Transverse colon (tissue), 4 donors: ENCODE results near the gene KRTAP4-8. TPM values are rescaled to one million over a fixed set of nuclear protein-coding genes. Genes with fewer than 3 reads are reported as not detected.
"Not testable (repeated sequence)": the region's sequence is repeated elsewhere in the genome, so short reads cannot be mapped to it uniquely, and the experiment has no call there.

Experiments used
- DNase-seq: peaks from one replicate; pipeline ENCODE4 v3.0.0-alpha.2; 2019
- H3K27ac ChIP-seq, 4 donors: fragments of 200-600 bp; sonication (generic); 2 replicates each; pipeline ENCODE4 v1.5.1; 2016 to 2018; ENCODE audit warnings: inconsistent platforms in 4 of 4
- H3K27me3 ChIP-seq: fragments of 200-600 bp; sonication (generic); 2 replicates; pipeline ENCODE4 v1.5.1; 2017; ENCODE audit warnings: inconsistent platforms
- H3K36me3 ChIP-seq, 4 donors: fragments of 200-600 bp; sonication (generic); 2 replicates each; pipeline ENCODE4 v1.5.1; 2017 to 2019; ENCODE audit warnings: inconsistent platforms in 4 of 4
- H3K4me1 ChIP-seq, 4 donors: fragments of 200-600 bp; sonication (generic); 2 replicates each; pipeline ENCODE4 v1.5.1; 2017 to 2020; ENCODE audit warnings: inconsistent platforms in 4 of 4
- H3K4me3 ChIP-seq, 4 donors: fragments of 200-600 bp; sonication (generic); 1 replicate in 1 of 4; 2 replicates in 3 of 4; pipeline versions ENCODE4 v1.5.1 to v1.6.1; 2017 to 2019; ENCODE audit warnings: inconsistent platforms in 4 of 4
- H3K9me3 ChIP-seq, 2 donors: fragments of 200-600 bp; sonication (generic); 2 replicates each; pipeline ENCODE4 v1.5.1; 2017 to 2019; ENCODE audit warnings: inconsistent platforms in 2 of 2
- CTCF ChIP-seq, 5 experiments: fragments of 200-600 bp in 3 of 5; fragments of 450-650 bp in 2 of 5; sonication (generic) in 3 of 5; IDR thresholded peaks; 1 replicate in 2 of 5; 2 replicates in 3 of 5; pipeline ENCODE4 v1.5.1; 2016 to 2017; ENCODE audit warnings: antibody characterized with exemption in 5 of 5, inconsistent platforms in 3 of 5, mild to moderate bottlenecking in 2 of 5, moderate library complexity in 1 of 5
- EP300 ChIP-seq: sonication (generic); formaldehyde crosslinking; IDR thresholded peaks from one replicate; pipeline ENCODE4 v1.6.1; 2017; ENCODE audit warnings: antibody characterized with exemption, low read depth
- POLR2A ChIP-seq: fragments of 450-650 bp; IDR thresholded peaks from one replicate; pipeline ENCODE4 v1.6.1; 2016; ENCODE audit warnings: antibody characterized with exemption, mild to moderate bottlenecking, moderate library complexity
- POLR2AphosphoS5 ChIP-seq, 3 donors: sonication (generic); formaldehyde crosslinking; IDR thresholded peaks; one replicate each; pipeline ENCODE4 v1.6.1; 2016; ENCODE audit warnings: antibody characterized with exemption in 3 of 3
- WGBS, 2 donors: methylation state at CpG; one replicate each; pipeline ENCODE4 v1.1.5; 2018; ENCODE audit warnings: low coverage in 1 of 2; 5-methylcytosine and 5-hydroxymethylcytosine counted together
- in situ Hi-C, 4 donors: fragments of 200-750 bp; cut with MboI; loops; one replicate each; pipeline versions ENCODE4 v1.15.0 to v1.15.1; 2017; ENCODE audit warnings: low sequenced_read_pairs in 3 of 4, low pct_ligation_motif_present in 1 of 4, low pct_unique_long_range_greater_than_20kb in 1 of 4
- intact Hi-C: fragments of 100-400 bp; cut with DNase I; formaldehyde crosslinking; loops from one replicate; pipeline ENCODE4 v1.15.1; 2023; ENCODE audit warnings: low total_unique reads
- total RNA-seq, 4 donors: library from RNA; depleted of rRNA; stranded (reverse); fragments of >200 nt; gene quantifications; one replicate each; pipeline ENCODE4 v1.1.0, GENCODE V29; 2016

KRTAP4-8 gene
- total RNA-seq, 4 donors from 2014 or later, result not detected

DNA sequence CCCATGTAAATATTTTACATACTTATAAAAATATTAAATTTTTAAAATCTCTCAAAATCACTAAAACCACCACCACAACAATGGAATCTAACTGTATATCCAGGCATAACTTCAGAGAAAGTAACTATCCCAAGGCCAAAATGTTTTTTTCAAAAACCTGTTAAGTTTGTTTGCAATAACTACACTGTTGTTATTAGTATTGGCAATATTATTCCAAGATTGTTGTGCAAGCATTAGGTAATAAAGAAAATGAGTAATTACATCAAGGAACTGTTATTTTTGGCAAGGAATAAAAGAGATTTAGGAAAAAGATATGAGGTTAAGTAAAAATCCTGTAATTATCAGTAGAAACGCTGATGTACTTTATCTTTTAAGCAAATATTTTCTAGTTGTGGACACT lies 29.4 kb upstream of the KRTAP4-8 start:
- H3K4me3 ChIP-seq, result no peak overlapping the region
- H3K4me1 ChIP-seq, result no peaks in the 10 kb centered on the region
- no peak for TF ChIP-seq POLR2AphosphoS5 (IDR thresholded peaks at IDR 0.05)
- no peak for TF ChIP-seq POLR2A
- TF ChIP-seq CTCF (IDR thresholded peaks at IDR 0.05), result no peak
- TF ChIP-seq EP300, result no peak
- in situ Hi-C loops, result no loop called here
- intact Hi-C loops, result no loop called here
- H3K36me3 ChIP-seq, result no peaks in the 10 kb centered on the region
- no peak overlapping the region for H3K27ac ChIP-seq
- 54 to 70% methylated on average over 1 of the region's 1 CpG for WGBS, 2 donors
- DNase-seq, result no peak
- peaks cover 12% of the 10 kb centered on the region for H3K27me3 ChIP-seq
- H3K9me3 ChIP-seq, result no peaks in the 10 kb centered on the region

GRCh38 chr17:41126412-41126811 lies 28.5 kb upstream of the KRTAP4-8 start:
- intact Hi-C loops (no loop called here), in situ Hi-C loops (no loop called here)
- 76 to 79% methylated on average over 3 of the region's 3 CpGs for WGBS, 2 donors

GRCh38 chr17:41125064-41125463 lies 27.1 kb upstream of the KRTAP4-8 start:
- Histone ChIP-seq H3K4me1 (no peaks in the 10 kb centered on the region), H3K27me3 (peaks cover 12% of the 10 kb centered on the region), H3K36me3 (no peaks in the 10 kb centered on the region), H3K9me3 (no peaks in the 10 kb centered on the region), H3K27ac (no peak overlapping the region), H3K4me3 (no peak overlapping the region)
- no peak for DNase-seq
- in situ Hi-C loops, result no loop called here
- WGBS, 2 donors, result 89 to 94% methylated on average over 2 of the region's 2 CpGs
- intact Hi-C loops, result no loop called here
- TF ChIP-seq POLR2AphosphoS5 (IDR thresholded peaks at IDR 0.05) (no peak), EP300 (no peak), POLR2A (no peak), CTCF (IDR thresholded peaks at IDR 0.05) (no peak)

More at GRCh38 chr17:41126412-41126811, 28.5 kb upstream of the KRTAP4-8 start:
- no peak overlapping the region for H3K4me3 ChIP-seq
- H3K36me3 ChIP-seq, result no peaks in the 10 kb centered on the region
- H3K27me3 ChIP-seq, result peaks cover 12% of the 10 kb centered on the region
- TF ChIP-seq CTCF (IDR thresholded peaks at IDR 0.05) (no peak), EP300 (no peak), POLR2A (no peak), POLR2AphosphoS5 (IDR thresholded peaks at IDR 0.05) (no peak)
- H3K9me3 ChIP-seq, result no peaks in the 10 kb centered on the region
- no peak overlapping the region for H3K27ac ChIP-seq
- no peaks in the 10 kb centered on the region for H3K4me1 ChIP-seq
- DNase-seq, result no peak

DNA sequence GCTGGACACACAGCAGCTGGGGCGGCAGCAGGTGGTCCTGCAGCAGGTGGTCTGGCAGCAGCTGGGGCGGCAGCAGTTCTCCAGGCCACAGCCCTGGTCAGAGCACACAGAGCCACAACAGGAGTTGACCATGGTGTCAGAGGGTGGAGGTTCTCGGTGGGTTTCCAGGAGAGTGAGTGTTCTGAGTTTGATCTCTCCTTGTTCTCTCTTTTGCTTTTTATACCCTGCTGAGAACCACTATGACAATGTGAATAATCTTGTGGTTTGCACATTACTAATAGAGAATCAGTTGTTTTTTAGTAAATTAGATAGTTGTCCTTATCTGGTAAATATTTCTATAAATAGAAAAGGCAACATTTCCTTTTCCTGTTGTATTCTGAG lies 26.0 kb upstream of the KRTAP4-8 start, which contains the start of gene KRTAP4-12:
Gene KRTAP4-12 (minus strand): TSS at position 192 of the 381 bp plus-strand sequence. CDS start 60 bp downstream, at position 132.
- H3K36me3 ChIP-seq, in situ Hi-C loops, H3K4me1 ChIP-seq, H3K4me3 ChIP-seq, H3K27ac ChIP-seq, DNase-seq, H3K9me3 ChIP-seq, intact Hi-C loops: not testable (repeated sequence)
- peaks cover 12% of the 10 kb centered on the region for H3K27me3 ChIP-seq
- WGBS, 2 donors, result 81% methylated on average over 3 of the region's 3 CpGs; no CpG with 5 or more reads in 1 of the 2 donors

- H3K27me3 ChIP-seq, result peaks cover 12% of the 10 kb centered on the region
- WGBS, 2 donors, result 65 to 83% methylated on average over 2 to 12 of the region's 12 CpGs
- DNase-seq, H3K9me3 ChIP-seq, H3K27ac ChIP-seq, H3K4me1 ChIP-seq, H3K4me3 ChIP-seq, intact Hi-C loops, in situ Hi-C loops, H3K36me3 ChIP-seq: not testable (repeated sequence)
Observed at GRCh38 chr17:41123292-41123990, 25.5 kb upstream of the KRTAP4-8 start.
